GM10248 (cell line): ENCODE data around the gene MED26.
"Not testable (repeated sequence)": the region's sequence is repeated elsewhere in the genome, so short reads cannot be mapped to it uniquely, and the experiment has no call there.

Experiments
- CTCF ChIA-PET: fragments of 300-600 bp; sonication (Branson Sonifier 250); formaldehyde crosslinking; extraction: SDS; loops from one replicate; lab custom pipeline; 2021; ENCODE audit warnings: antibody characterized with exemption; lab: Yijun Ruan, JAX
- POLR2A ChIA-PET: fragments of 350-650 bp; sonication (Branson Sonifier 250); formaldehyde crosslinking; extraction: SDS; loops from one replicate; lab custom pipeline; 2020; ENCODE audit warnings: antibody characterized with exemption; lab: Yijun Ruan, JAX
- DNase-seq: peaks from one replicate; pipeline ENCODE4 v3.0.0; 2012; ENCODE audit errors: extremely low spot score
- TF ChIP-seq, protein P1 (sequence below): IDR thresholded peaks from 2 replicates; pipeline ENCODE4 v1.5.1; 2012; ENCODE audit warnings: mild to moderate bottlenecking, low read depth; ENCODE audit errors: extremely low read depth, missing control alignments, control extremely low read depth

MED26 gene, protein sequence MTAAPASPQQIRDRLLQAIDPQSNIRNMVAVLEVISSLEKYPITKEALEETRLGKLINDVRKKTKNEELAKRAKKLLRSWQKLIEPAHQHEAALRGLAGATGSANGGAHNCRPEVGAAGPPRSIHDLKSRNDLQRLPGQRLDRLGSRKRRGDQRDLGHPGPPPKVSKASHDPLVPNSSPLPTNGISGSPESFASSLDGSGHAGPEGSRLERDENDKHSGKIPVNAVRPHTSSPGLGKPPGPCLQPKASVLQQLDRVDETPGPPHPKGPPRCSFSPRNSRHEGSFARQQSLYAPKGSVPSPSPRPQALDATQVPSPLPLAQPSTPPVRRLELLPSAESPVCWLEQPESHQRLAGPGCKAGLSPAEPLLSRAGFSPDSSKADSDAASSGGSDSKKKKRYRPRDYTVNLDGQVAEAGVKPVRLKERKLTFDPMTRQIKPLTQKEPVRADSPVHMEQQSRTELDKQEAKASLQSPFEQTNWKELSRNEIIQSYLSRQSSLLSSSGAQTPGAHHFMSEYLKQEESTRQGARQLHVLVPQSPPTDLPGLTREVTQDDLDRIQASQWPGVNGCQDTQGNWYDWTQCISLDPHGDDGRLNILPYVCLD

DNA sequence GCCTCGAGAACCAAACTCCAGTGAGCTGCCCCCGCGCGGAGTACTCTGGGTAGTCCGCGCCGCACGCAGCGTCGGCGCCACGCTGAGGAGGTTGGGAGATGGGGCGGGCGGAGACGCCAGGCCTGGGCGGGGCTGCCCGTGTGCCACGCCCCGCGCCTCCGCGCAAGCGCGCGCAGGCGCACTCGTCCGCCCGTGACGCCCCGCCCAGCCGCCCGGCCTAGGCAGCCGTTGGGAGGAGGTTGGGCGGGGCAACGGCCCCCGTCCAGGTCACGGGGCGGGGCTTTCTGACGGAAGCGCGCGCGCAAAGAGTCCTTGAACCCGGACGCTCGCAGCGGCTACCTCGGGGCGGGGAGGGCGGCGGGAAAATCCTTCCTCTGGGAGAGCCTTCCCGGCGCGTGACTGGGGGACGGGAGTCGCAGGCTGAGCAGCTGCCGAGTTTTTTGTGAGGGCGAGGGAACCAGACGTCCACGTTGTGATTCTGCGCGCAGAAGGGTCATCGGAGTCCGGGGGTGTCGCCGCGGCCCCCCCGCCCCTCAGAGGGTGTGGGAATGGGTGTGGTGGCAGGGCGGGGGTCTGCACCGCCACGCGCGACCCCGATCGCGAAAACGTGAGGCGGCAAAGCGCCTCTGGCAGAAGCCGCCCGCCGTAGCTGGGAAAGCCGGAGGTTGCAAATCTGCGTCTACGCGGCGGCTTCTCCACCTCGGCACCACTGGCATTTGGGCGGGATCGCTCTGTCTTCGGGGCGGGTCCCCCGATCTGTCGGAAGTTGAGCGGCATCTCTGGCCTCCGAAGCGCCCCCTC lies at the start of gene MED26:
Gene MED26, minus strand, starts transcription at position 22 of the 801 bp plus-strand sequence. CDS start 261 bp downstream, outside the sequence.
- peak; percentile 99 for DNase-seq
- ChIA-PET POLR2A (interaction anchor here (0.6 to 2.8 kb wide), 8 partner anchors 8 to 44 kb away, joined by 3 to 14 read pairs (median 6); partner anchors contain the start of genes SMIM7 and TMEM38A), CTCF (interaction anchor here (0.7 to 2.3 kb wide), 5 partner anchors 10 to 187 kb away, joined by 3 to 8 read pairs (median 4); no protein-coding TSS in a partner anchor)
- TF ChIP-seq, protein P1, sequence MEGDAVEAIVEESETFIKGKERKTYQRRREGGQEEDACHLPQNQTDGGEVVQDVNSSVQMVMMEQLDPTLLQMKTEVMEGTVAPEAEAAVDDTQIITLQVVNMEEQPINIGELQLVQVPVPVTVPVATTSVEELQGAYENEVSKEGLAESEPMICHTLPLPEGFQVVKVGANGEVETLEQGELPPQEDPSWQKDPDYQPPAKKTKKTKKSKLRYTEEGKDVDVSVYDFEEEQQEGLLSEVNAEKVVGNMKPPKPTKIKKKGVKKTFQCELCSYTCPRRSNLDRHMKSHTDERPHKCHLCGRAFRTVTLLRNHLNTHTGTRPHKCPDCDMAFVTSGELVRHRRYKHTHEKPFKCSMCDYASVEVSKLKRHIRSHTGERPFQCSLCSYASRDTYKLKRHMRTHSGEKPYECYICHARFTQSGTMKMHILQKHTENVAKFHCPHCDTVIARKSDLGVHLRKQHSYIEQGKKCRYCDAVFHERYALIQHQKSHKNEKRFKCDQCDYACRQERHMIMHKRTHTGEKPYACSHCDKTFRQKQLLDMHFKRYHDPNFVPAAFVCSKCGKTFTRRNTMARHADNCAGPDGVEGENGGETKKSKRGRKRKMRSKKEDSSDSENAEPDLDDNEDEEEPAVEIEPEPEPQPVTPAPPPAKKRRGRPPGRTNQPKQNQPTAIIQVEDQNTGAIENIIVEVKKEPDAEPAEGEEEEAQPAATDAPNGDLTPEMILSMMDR: peak; percentile 26

DNA sequence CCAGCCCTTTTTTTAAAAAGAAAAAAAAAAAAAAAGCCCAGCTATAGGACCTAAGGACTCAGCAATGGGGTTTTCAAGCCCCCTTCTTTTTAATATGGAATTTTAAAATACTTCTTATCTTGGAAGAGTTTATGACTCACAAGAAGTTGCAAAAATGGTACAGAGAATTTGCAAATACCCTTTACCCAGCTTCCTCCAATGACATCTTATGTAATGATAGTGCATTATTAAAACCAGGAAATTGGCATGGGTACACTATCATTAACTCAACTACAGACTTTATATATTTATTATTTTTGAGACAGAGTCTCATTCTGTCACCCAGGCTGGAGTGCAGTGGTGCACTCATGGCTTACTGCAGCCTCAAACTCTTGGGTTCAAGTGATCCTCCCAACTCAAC lies 49.1 kb upstream of the MED26 start:
- CTCF ChIA-PET: interaction anchor here (0.9 to 2.1 kb wide), 4 partner anchors 10 to 38 kb away, joined by 4 to 7 read pairs (median 4); no protein-coding TSS in a partner anchor
- TF ChIP-seq, protein P1: no peak
- DNase-seq: no peak
- POLR2A ChIA-PET: interaction anchor here (0.7 kb wide), 1 partner anchor 100 kb away, joined by 3 read pairs; no protein-coding TSS in a partner anchor

DNA sequence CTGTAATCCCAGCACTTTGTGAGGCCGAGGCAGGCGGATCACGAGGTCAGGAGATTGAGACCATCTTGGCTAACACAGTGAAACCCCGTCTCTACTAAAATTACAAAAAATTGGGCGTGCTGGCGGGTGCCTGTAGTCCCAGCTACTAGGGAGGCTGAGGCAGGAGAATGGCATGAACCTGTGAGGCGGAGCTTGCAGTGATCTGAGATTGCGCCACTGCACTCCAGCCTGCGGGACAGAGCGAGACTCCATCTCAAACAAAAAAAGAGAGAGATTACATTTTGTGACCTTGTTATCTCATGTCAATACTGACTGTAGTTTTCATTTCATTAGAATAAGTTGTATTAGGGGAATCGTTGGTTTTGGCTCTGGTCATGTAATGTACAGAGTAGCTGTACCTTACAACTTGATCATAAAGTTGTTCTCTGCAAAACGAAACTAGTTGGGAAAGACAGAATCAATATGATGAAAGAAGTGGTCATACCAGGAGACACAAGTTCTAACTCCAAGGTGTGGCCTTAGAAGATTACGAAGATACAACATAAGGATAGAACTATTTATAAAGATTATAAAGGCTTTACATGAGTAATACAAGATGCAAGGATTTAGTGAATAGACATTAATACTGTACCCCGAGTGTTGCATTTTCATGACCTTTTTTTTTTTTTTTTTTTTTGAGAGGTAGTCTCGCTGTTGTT lies 48.2 kb upstream of the MED26 start:
- ChIA-PET CTCF (interaction anchor here (0.9 to 2.1 kb wide), 3 partner anchors 12 to 39 kb away, joined by 4 to 7 read pairs (median 5); no protein-coding TSS in a partner anchor), POLR2A (no interaction called here)
- DNase-seq: no peak
- TF ChIP-seq, protein P1: no peak

DNA sequence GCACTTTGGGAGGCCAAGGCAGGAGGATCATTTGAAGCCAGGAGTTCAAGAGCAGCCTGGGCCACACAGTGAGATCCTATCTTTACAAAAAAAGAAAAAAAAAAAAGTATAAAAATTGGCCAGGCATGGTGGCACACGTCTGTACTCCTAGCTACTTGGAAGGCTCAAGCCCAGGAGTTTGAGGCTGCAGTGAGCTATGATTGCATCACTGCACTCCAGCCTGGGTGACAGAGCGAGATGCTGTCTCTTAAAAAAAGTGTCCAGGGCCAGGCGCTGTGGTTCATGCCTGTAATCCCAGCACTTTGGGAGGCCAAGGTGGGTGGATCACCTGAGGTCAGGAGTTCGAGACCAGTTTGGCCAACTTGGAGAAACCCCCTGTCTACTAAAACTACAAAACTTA lies 45.8 kb upstream of the MED26 start:
- ChIA-PET POLR2A (interaction anchor here (0.5 kb wide), 2 partner anchors 426 to 446 kb away, joined by 3 to 4 read pairs; no protein-coding TSS in a partner anchor), CTCF (interaction anchor here (2.4 kb wide), 1 partner anchor 14 kb away, joined by 6 read pairs; no protein-coding TSS in a partner anchor)
- DNase-seq: not testable (repeated sequence)

DNA sequence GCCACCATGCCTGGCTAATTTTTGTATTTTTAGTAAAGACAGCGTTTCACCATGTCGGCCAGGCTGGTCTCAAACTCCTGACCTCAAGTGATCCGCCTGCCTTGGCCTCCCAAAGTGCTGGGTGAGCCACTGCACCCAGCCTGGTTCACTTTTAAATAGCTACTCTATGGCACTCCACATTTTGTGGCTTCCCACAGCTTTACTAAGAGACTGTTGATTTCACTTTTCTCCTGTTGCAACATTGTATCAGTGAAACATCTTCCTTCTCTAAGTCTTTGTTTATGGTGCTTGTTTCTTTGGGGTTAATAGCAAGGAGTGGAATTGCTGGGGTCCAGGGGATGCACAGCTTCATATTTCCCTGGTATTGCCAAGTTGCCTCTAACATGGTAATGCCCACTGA lies 45.2 kb upstream of the MED26 start:
- CTCF ChIA-PET: interaction anchor here (2.0 to 2.4 kb wide), 2 partner anchors 14 to 42 kb away, joined by 6 to 7 read pairs; no protein-coding TSS in a partner anchor
- POLR2A ChIA-PET: interaction anchor here (0.5 kb wide), 2 partner anchors 426 to 447 kb away, joined by 3 to 4 read pairs; no protein-coding TSS in a partner anchor
- no peak for DNase-seq
- TF ChIP-seq, protein P1: no peak

DNA sequence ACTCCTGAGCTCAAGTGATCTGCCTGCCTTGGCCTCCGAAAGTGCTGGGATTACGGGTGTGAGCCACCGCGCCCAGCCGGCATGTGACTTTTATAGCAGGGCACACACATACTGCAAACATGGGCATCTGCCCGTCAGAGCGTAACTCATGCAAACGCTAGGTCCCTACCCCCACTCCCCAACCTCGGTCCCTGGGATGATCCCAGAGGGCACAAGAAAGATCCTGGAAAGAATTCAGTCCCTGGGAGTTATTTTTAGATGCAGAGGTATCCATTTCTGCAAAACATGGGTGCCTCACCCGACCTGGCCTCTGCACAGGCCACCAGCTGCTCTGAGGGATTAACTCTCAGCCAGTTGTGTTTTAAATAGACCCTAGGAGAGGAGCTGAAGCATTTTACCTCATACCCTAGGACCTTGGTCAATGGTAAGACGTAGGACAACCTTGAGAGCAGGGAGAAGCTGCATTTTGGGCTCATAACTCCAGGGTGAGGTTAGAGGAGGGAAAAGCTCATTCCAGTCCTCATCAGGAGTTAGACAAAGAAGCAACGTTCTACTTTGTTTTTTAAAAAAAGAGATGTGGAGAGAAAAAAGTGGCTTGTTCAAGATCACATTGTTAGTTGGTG lies 43.8 kb upstream of the MED26 start:
- CTCF ChIA-PET: interaction anchor here (1.5 to 2.4 kb wide), 3 partner anchors 16 to 44 kb away, joined by 3 to 7 read pairs (median 6); no protein-coding TSS in a partner anchor

More for the DNA sequence above, 43.8 kb upstream of the MED26 start:
- no peak for DNase-seq
- TF ChIP-seq, protein P1: no peak
- POLR2A ChIA-PET: no interaction called here
